Epithelial cell of proximal tubule (primary cell): ENCODE results near the gene RNF220. TPM values are rescaled to one million over a fixed set of nuclear protein-coding genes. Genes with fewer than 3 reads are reported as not detected.

Experiments
- DNase-seq: peaks from one replicate; pipeline ENCODE4 v3.0.0-alpha.2; 2011; ENCODE audit warnings: low read depth
- H3K4me3 ChIP-seq: 2 replicates; pipeline ENCODE4 v1.5.1; 2011; ENCODE audit warnings: low read depth, mild to moderate bottlenecking, low read length
- total RNA-seq: library from RNA; depleted of rRNA; stranded (reverse); fragments of >200 nt; gene quantifications from 2 replicates; pipeline ENCODE4 v1.2.3, GENCODE V29; 2015
- TF ChIP-seq, protein P1 (sequence below): conservative IDR thresholded peaks from 2 replicates; pipeline ENCODE4 v1.5.1; 2012; ENCODE audit warnings: low read depth, mild to moderate bottlenecking, low read length

RNF220 gene
- total RNA-seq, 1 donor from 2014 or later = 152 TPM

DNA sequence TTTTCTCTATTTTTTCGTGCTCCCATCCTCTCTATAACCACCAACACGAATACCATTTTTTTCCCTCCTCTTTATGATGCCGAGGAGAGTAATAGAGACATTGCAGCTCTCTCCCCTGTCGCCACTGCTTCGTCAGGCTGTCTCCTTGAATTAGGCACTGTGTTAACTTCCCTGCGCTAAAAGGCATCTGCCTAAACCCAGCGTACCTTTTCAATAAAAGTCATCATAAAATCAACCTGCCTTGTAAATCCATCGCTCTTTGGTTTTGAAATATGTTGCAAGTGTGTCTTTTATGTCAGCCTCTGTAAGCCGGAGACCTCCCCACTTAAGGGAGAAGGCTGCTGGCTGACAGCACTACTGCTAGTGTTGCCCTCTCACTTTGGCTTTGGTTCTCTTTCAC, 8.7 kb downstream of the RNF220 start:
- H3K4me3 ChIP-seq = no peak overlapping the region
- DNase-seq = no peak
- TF ChIP-seq, protein P1, sequence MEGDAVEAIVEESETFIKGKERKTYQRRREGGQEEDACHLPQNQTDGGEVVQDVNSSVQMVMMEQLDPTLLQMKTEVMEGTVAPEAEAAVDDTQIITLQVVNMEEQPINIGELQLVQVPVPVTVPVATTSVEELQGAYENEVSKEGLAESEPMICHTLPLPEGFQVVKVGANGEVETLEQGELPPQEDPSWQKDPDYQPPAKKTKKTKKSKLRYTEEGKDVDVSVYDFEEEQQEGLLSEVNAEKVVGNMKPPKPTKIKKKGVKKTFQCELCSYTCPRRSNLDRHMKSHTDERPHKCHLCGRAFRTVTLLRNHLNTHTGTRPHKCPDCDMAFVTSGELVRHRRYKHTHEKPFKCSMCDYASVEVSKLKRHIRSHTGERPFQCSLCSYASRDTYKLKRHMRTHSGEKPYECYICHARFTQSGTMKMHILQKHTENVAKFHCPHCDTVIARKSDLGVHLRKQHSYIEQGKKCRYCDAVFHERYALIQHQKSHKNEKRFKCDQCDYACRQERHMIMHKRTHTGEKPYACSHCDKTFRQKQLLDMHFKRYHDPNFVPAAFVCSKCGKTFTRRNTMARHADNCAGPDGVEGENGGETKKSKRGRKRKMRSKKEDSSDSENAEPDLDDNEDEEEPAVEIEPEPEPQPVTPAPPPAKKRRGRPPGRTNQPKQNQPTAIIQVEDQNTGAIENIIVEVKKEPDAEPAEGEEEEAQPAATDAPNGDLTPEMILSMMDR = no peak

DNA sequence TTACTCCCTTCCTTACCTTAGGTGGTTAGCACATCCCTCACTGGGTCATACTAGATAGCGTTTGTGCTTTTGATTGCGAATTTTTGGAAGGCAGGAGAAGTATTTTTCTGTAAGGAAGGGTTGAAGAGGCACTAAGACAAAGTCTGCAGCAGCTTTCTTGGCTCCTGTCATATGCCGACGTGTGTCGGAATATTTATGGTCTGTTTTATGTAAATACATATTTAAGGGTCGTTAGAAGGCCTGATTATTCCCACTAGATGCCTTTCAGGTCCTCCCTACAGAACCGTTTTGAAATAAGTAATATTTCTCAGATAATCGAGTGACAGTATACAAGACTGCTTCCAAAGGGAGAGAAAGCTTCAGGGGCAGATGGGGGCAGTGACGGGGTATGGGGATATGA, 10.0 kb downstream of the RNF220 start:
- DNase-seq = no peak
- TF ChIP-seq, protein P1 = no peak
- no peak overlapping the region for H3K4me3 ChIP-seq

DNA sequence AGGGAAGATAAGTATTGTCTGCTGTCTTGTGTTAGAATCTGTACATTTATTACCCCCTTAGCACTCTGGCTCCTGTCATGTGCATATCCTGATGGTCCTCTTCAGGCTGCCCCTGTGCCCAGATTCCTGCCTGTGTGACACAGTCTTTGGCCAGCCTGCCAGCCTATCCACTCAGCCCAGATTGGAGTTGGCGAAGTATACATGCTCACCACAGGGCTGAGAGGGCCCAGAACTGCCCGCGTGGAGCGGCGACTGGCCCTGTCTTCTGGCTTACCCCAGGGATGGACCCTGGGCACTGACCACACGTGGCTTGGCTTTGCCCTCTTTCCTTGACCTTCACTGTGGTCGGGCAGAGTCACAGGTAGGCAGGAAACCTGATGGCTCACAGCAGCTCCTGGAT, 11.4 kb downstream of the RNF220 start:
- TF ChIP-seq, protein P1 = no peak
- no peak overlapping the region for H3K4me3 ChIP-seq
- no peak for DNase-seq

DNA sequence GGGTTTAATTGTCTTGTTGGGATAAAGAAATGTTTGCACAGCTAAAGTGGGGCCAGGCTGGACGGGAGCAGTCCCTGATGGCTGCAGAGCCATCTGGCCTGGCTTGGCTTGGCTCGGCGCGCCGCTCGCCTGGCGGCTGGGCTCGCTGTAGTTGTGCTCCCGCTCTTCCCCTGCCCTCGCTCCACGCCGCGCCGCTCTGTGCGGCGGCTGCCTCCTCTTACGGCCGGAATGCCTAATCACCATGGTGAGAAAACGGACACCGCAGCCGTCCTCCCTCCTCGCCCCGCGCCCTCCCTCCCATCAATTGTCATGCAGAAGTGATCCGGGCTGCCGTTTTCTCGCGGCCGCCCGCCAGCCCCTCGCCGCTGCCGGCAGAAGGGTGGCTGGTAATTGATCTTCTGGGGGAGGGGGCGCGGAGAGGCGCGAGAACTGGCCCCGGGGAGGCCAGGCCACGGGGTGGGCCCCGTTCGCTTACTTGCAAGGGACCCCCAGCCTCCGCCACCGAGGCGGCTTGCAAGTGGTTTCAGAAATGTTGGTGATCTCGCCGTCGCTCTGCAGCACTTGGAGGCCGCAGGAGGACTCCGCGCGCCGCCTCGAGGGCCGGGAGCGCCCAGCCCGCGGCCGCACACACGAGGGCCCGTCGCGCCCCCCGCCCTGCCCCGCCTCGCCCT, 12.4 kb downstream of the RNF220 start:
- TF ChIP-seq, protein P1 = no peak
- DNase-seq = no peak
- H3K4me3 ChIP-seq = no peak overlapping the region

DNA sequence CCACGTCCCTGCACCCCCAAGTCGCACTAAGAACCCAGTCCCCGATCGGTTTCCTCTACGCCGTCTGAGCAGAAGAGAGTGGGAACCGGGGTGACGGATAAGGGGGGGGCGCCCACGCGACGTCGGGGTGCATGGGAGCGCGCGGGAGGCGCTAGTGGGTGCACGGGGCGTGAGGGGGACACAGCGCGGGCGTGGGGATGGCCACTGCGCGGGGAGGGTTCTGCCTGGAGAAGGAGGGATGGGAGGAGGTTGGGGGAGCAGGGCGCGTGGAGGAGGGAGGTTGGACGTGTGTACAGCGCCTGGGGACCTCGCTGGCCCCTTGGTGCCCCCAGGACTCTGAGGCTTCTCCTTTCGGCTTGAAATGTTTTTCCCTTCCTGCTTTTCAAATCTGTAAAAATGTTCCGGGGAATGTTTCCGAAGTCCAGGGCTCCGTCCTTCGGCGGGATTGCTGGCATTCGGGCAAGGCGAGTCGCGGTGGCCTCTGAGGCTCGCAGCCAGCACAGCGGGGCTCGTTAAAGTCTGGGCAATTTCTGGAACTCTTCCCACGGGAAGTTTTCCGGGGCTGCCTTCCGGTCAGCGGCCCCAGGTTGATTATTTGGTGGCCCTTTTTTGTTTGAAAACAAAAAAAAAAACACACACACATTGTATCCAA, 13.1 kb downstream of the RNF220 start:
- H3K4me3 ChIP-seq = no peak overlapping the region
- no peak for DNase-seq
- TF ChIP-seq, protein P1 = no peak

DNA sequence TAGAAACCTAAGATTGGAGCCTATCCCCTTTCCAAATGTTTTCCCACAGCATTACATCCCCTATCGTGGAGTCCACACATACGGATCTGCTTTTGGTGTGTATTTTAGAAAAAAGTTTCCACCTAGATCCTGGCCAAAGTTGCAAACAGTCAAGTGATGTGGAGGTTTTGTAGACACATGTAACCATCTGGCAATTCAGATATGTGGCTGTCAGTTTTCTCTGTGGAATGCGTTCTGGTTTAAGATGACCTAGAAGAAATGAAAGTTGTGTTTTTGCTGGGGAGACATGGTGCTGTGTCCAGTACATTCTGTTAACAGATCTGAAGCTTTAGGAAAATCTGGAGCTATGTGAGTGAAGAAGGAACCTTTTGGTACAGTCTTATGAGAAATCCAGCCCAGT, 14.8 kb downstream of the RNF220 start:
- TF ChIP-seq, protein P1 = no peak
- no peak for DNase-seq

DNA sequence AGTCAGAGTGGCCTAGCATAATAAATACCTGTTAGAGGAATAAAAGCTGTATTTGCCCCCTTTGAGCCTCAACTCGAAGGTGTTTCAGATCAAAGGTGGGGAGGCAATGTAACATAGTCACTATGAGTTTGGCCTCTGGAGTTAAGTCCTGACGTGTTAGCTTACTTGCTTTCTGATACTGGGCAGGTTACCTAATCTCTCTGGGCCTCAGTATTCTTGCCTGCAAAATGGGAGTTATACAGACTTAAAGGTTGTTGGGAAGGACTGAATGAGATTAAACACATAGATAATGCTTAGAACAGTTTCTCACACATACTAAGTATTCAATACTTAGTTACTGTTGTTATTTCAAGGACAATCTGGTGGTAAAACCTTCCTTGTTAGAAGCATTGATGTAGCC, 15.5 kb downstream of the RNF220 start:
- no peak overlapping the region for H3K4me3 ChIP-seq
- TF ChIP-seq, protein P1 = no peak
- no peak for DNase-seq

More for the DNA sequence above, 14.8 kb downstream of the RNF220 start:
- H3K4me3 ChIP-seq = no peak overlapping the region
